ENCODE results near the gene SLC5A6. TPM values are rescaled to one million over a fixed set of nuclear protein-coding genes. Genes with fewer than 3 reads are reported as not detected.

The SLC5A6 gene
- total RNA-seq, 1 experiment from 2014 or later: 49.0 TPM

DNA sequence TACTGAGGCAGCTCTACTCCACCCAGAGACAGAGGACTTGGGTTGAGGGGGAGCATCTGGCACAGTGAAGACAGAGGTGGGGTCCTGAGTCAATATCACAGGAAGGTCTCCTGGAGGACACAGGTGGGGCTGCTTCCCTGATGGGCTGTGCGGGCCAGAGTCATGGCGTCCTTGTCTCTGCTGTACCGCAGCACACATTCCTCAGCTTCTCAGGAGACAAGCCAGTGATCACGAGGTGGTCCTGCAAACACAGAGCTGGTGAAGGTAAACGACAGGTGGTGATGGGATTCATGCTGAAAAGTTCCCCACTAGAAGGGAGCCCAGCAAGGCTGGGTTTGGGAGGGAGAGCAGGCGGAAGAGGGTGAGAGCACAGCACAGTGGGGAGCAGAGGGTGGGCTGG, 53.6 kb downstream of the SLC5A6 start:
- Histone ChIP-seq H3K9me3 (ENCODE audit: insufficient read depth, low read depth) (no peaks in the 10 kb centered on the region), H3K9me2 (ENCODE audit: insufficient read depth) (no peaks in the 10 kb centered on the region), H4K20me1 (ENCODE audit: insufficient read depth) (no peaks in the 10 kb centered on the region), H3K79me2 (ENCODE audit: low read depth) (no peaks in the 10 kb centered on the region), H3F3A (ENCODE audit: insufficient read depth, low read depth) (0 out of 2 replicates have a peak, but pooled peaks cover 5% of the 10 kb centered on the region), H3K36me3 (ENCODE audit: low read depth) (no peaks in the 10 kb centered on the region), H3K4me1 (replicated peaks; ENCODE audit: insufficient read depth) (0 out of 2 replicates have a peak, but pooled peaks cover 5% of the 10 kb centered on the region), H2AFZ (no peak overlapping the region), H3K4me3 (no peak overlapping the region), H3K27me3 (ENCODE audit: insufficient read depth, low read depth) (no peaks in the 10 kb centered on the region), H3K27ac (no peak overlapping the region), H3K4me2 (no peak overlapping the region)
- no peak for TF ChIP-seq EZH2 (IDR thresholded peaks at IDR 0.05; ENCODE audit: low read depth)
- no peak for TF ChIP-seq CTCF (conservative IDR thresholded peaks at IDR 0.05)
- no TSS peak for BruUV-seq (replicated peaks)
- intact Hi-C loops (cut with micrococcal nuclease; ENCODE audit: unreplicated experiment): no loop called here
- ChIA-PET POLR2A (ENCODE audit: unreplicated experiment) (no interaction called here), CTCF (no interaction called here)
- no peak for DNase-seq

DNA sequence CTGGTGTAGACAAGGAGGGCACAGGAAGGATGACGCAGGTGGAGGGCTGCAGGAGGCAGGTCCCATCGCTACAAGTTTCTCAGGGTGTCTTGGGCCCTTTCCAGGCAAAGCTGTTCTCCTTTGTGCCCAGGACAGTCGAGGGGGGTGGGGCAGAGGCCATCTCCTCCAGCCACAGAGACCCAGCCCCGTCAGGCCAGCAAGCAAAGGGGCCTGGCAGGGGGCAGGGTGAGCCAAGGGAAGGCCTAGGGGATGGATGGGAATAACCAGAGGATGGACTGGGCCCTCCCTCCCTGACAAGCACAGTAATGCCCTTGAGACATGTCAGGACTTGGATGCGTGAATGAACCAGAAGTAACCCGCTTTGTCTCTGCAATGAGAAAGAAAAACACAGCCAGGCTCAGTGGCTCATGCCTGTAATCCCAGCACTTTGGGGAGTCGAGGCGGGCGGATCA, 57.0 kb downstream of the SLC5A6 start:
- intact Hi-C loops (cut with micrococcal nuclease; ENCODE audit: unreplicated experiment): no loop called here
- DNase-seq: no peak
- CTCF ChIA-PET: no interaction called here

GRCh38 chr2:27154488-27154887, 57.6 kb downstream of the SLC5A6 start:
- Histone ChIP-seq H3K79me2 (ENCODE audit: low read depth) (no peaks in the 10 kb centered on the region), H3F3A (ENCODE audit: insufficient read depth, low read depth) (peaks cover 4% of the 10 kb centered on the region; the same call in 1 of the 2 replicates), H3K27me3 (ENCODE audit: insufficient read depth, low read depth) (no peaks in the 10 kb centered on the region), H3K4me2 (no peak overlapping the region), H3K9me2 (ENCODE audit: insufficient read depth) (no peaks in the 10 kb centered on the region), H2AFZ (no peak overlapping the region), H4K20me1 (ENCODE audit: insufficient read depth) (no peaks in the 10 kb centered on the region), H3K27ac (no peak overlapping the region), H3K4me3 (no peak overlapping the region), H3K4me1 (replicated peaks; ENCODE audit: insufficient read depth) (no peaks in the 10 kb centered on the region), H3K9me3 (ENCODE audit: insufficient read depth, low read depth) (no peaks in the 10 kb centered on the region), H3K36me3 (ENCODE audit: low read depth) (no peaks in the 10 kb centered on the region)
- no TSS peak for BruUV-seq (replicated peaks)
- CTCF ChIA-PET: no interaction called here
- intact Hi-C loops (cut with micrococcal nuclease; ENCODE audit: unreplicated experiment): no loop called here
- POLR2A ChIA-PET (ENCODE audit: unreplicated experiment): interaction anchor here (0.6 kb wide), 1 partner anchor 58 kb away, joined by 4 read pairs; the partner anchor contains the start of genes ATRAID and SLC5A6
- DNase-seq: no peak
- TF ChIP-seq EZH2 (IDR thresholded peaks at IDR 0.05; ENCODE audit: low read depth) (no peak), CTCF (conservative IDR thresholded peaks at IDR 0.05) (no peak)

More for the DNA sequence above, 57.0 kb downstream of the SLC5A6 start:
- no peaks in the 10 kb centered on the region for H3K79me2 ChIP-seq (ENCODE audit: low read depth)
- TF ChIP-seq EZH2 (IDR thresholded peaks at IDR 0.05; ENCODE audit: low read depth) (no peak), CTCF (conservative IDR thresholded peaks at IDR 0.05) (no peak)
- H3K4me3 ChIP-seq: no peak overlapping the region
- H3K36me3 ChIP-seq (ENCODE audit: low read depth): no peaks in the 10 kb centered on the region
- H3K27ac ChIP-seq: no peak overlapping the region
- no peaks in the 10 kb centered on the region for H3K4me1 ChIP-seq (replicated peaks; ENCODE audit: insufficient read depth)
- no peaks in the 10 kb centered on the region for H4K20me1 ChIP-seq (ENCODE audit: insufficient read depth)
- H3K9me2 ChIP-seq (ENCODE audit: insufficient read depth): no peaks in the 10 kb centered on the region
- POLR2A ChIA-PET (ENCODE audit: unreplicated experiment): interaction anchor here (0.6 kb wide), 1 partner anchor 57 kb away, joined by 4 read pairs; the partner anchor contains the start of genes ATRAID and SLC5A6
- H3K9me3 ChIP-seq (ENCODE audit: insufficient read depth, low read depth): no peaks in the 10 kb centered on the region
- H2AFZ ChIP-seq: no peak overlapping the region
- H3K27me3 ChIP-seq (ENCODE audit: insufficient read depth, low read depth): no peaks in the 10 kb centered on the region
- H3K4me2 ChIP-seq: no peak overlapping the region
- BruUV-seq (replicated peaks): no TSS peak
- H3F3A ChIP-seq (ENCODE audit: insufficient read depth, low read depth): peaks cover 4% of the 10 kb centered on the region; the same call in 1 of the 2 replicates
